HepG2 (cell line): ENCODE results near the gene PROP1. TPM values are rescaled to one million over a fixed set of nuclear protein-coding genes. Genes with fewer than 3 reads are reported as not detected.
"Not testable (repeated sequence)": the region's sequence is repeated elsewhere in the genome, so short reads cannot be mapped to it uniquely, and the experiment has no call there.

Experiments used
- ATAC-seq: fragments of 200-7000 bp; cut with Tn5 transposase; 3 replicates; pipeline ENCODE4 v1.9.1; 2020; ENCODE audit warnings: mild to moderate bottlenecking, moderate library complexity
- BruUV-seq: library from RNA; stranded (reverse); fragments of 400-500 nt; replicated peaks from 2 replicates; lab custom pipeline; 2021; lab: Mats Ljungman, UMichigan
- CTCF ChIA-PET: fragments of 300-600 bp; formaldehyde crosslinking; extraction: SDS; loops from one replicate; lab custom pipeline; 2021; ENCODE audit warnings: low total read pairs, inconsistent platforms, low intra/inter-chr PET ratio; lab: Yijun Ruan, JAX
- POLR2A ChIA-PET: fragments of 350-600 bp; sonication (Branson Sonifier 250); formaldehyde crosslinking; loops from one replicate; lab custom pipeline; 2020; ENCODE audit warnings: antibody characterized with exemption, inconsistent platforms; lab: Yijun Ruan, JAX
- DNase-seq: peaks from one replicate; pipeline ENCODE4 v3.0.0-alpha.2; 2015; ENCODE audit warnings: low spot score
- FAIRE-seq: peaks from 3 replicates; lab custom pipeline; 2011; peaks lifted over from hg19 to GRCh38; lab: Jason Lieb, UNC
- H2AFZ ChIP-seq: one replicate; pipeline ENCODE4 v1.6.1; 2011; ENCODE audit warnings: low read length, inconsistent platforms
- H3K27ac ChIP-seq: fragments of 300-600 bp; 3 replicates; pipeline ENCODE4 v1.8.0; 2011; ENCODE audit warnings: mixed run types, mild to moderate bottlenecking, mixed read lengths, low read length, inconsistent platforms; ENCODE audit not compliant: insufficient read depth; ENCODE audit errors: extremely low read length
- H3K27me3 ChIP-seq, 2 experiments: fragments of 200-600 bp in 1 of 2; 2 replicates in 1 of 2; 3 replicates in 1 of 2; pipeline versions ENCODE4 v1.6.0 to v1.8.0; 2011; ENCODE audit warnings: low read length in 2 of 2, mild to moderate bottlenecking in 2 of 2, moderate library complexity in 2 of 2, inconsistent platforms in 1 of 2; ENCODE audit not compliant: insufficient read depth in 2 of 2, control insufficient read depth in 1 of 2
- H3K36me3 ChIP-seq, 2 experiments: fragments of 200-600 bp in 1 of 2; replicated peaks in 1 of 2; 2 replicates in 1 of 2; 3 replicates in 1 of 2; pipeline versions ENCODE4 v1.5.1 to v1.8.0; 2011; ENCODE audit warnings: low read length in 2 of 2, inconsistent platforms in 1 of 2; ENCODE audit not compliant: insufficient read depth in 2 of 2, control insufficient read depth in 1 of 2
- H3K4me1 ChIP-seq: 2 replicates; pipeline ENCODE4 v1.5.1; 2012; ENCODE audit warnings: low read length, inconsistent platforms; ENCODE audit not compliant: insufficient read depth
- H3K4me2 ChIP-seq: 2 replicates; pipeline ENCODE4 v1.6.0; 2011; ENCODE audit warnings: low read depth, low read length, inconsistent platforms
- H3K4me3 ChIP-seq, 3 experiments: fragments of 200-600 bp in 1 of 3; sonication (generic), shearing (Covaris generic) in 1 of 3; replicated peaks in 1 of 3; 2 replicates each; pipeline ENCODE4 v1.5.1; 2011 to 2016; ENCODE audit warnings: low read length in 3 of 3, inconsistent platforms in 2 of 3, low read depth in 2 of 3, mild to moderate bottlenecking in 2 of 3, control low read depth in 1 of 3, mixed read lengths in 1 of 3; ENCODE audit not compliant: insufficient read depth in 1 of 3
- H3K79me2 ChIP-seq: one replicate; pipeline ENCODE4 v1.6.1; 2011; ENCODE audit warnings: low read length, inconsistent platforms; ENCODE audit not compliant: insufficient read depth
- H3K9ac ChIP-seq: 2 replicates; pipeline ENCODE4 v1.6.0; 2011; ENCODE audit warnings: mild to moderate bottlenecking, low read depth, low read length, inconsistent platforms; ENCODE audit not compliant: insufficient read depth
- H3K9me3 ChIP-seq: 2 replicates; pipeline ENCODE4 v1.5.1; 2012; ENCODE audit warnings: mild to moderate bottlenecking, low read length
- H4K20me1 ChIP-seq: 2 replicates; pipeline ENCODE4 v1.6.0; 2011; ENCODE audit warnings: inconsistent platforms, mild to moderate bottlenecking, low read length, moderate library complexity; ENCODE audit not compliant: insufficient read depth
- ARNTL ChIP-seq: sonication (generic); formaldehyde crosslinking; IDR thresholded peaks from 2 replicates; pipeline ENCODE4 v1.4.0; 2020; ENCODE audit warnings: mild to moderate bottlenecking, missing genetic modification reagents
- HMG20A ChIP-seq: IDR thresholded peaks from 2 replicates; pipeline ENCODE4 v1.6.1; 2016; ENCODE audit warnings: borderline replicate concordance
- KMT2A ChIP-seq: sonication (generic); formaldehyde crosslinking; IDR thresholded peaks from 2 replicates; pipeline ENCODE4 v1.4.0; 2020; ENCODE audit warnings: missing genetic modification reagents
- NFE2 ChIP-seq: sonication (generic); formaldehyde crosslinking; IDR thresholded peaks from 2 replicates; pipeline ENCODE4 v1.4.0; 2020; ENCODE audit warnings: missing genetic modification reagents
- SALL2 ChIP-seq: sonication (generic); formaldehyde crosslinking; IDR thresholded peaks from 2 replicates; pipeline ENCODE4 v1.8.1; 2023; ENCODE audit warnings: mild to moderate bottlenecking, missing genetic modification reagents, inconsistent platforms
- SRSF9 ChIP-seq: fragments of 200-400 bp; formaldehyde crosslinking; IDR thresholded peaks from 2 replicates; pipeline ENCODE4 v1.6.1; 2018; ENCODE audit warnings: borderline replicate concordance, mild to moderate bottlenecking, low read depth, low read length; ENCODE audit not compliant: insufficient read depth, poor library complexity, severe bottlenecking
- TP53 ChIP-seq: sonication (generic); formaldehyde crosslinking; conservative IDR thresholded peaks from 2 replicates; pipeline ENCODE4 v1.4.0; 2020; ENCODE audit warnings: missing genetic modification reagents
- TRIM24 ChIP-seq: sonication (generic); formaldehyde crosslinking; IDR thresholded peaks from 2 replicates; pipeline ENCODE4 v1.8.0; 2022; ENCODE audit warnings: mild to moderate bottlenecking, missing genetic modification reagents
- ZNF446 ChIP-seq: sonication (generic); formaldehyde crosslinking; IDR thresholded peaks from 2 replicates; pipeline ENCODE4 v1.5.0; 2020; ENCODE audit warnings: mild to moderate bottlenecking, missing genetic modification reagents
- ZNF746 ChIP-seq: sonication (generic); formaldehyde crosslinking; IDR thresholded peaks from 2 replicates; pipeline ENCODE4 v1.8.0; 2022; ENCODE audit warnings: mild to moderate bottlenecking, missing genetic modification reagents
- WGBS: methylation state at CpG from one replicate; pipeline ENCODE4 v1.1.6; 2017; ENCODE audit warnings: low lambda C conversion rate; 5-methylcytosine and 5-hydroxymethylcytosine counted together
- in situ Hi-C: cut with HindIII; loops from 2 replicates; pipeline ENCODE4 v1.10.0; 2017; ENCODE audit warnings: low pct_unique_long_range_greater_than_20kb; ENCODE audit not compliant: extremely low pct_ligation_motif_present
- intact Hi-C: fragments of 100-400 bp; cut with micrococcal nuclease; formaldehyde crosslinking; loops from one replicate; pipeline ENCODE4 v1.10.0; 2022; ENCODE audit not compliant: unreplicated experiment
- polyA plus RNA-seq, 8 experiments: library from polyadenylated mRNA; depleted of rRNA in 3 of 8; stranded (reverse) in 7 of 8; unstranded in 1 of 8; fragments of >200 nt; fragmentation: Illumina TruSeq in 4 of 8; extraction: Trizol in 4 of 8; gene quantifications; 2 replicates each; pipeline versions ENCODE4 v1.2.1 to v1.2.3, GENCODE V29; 2011 to 2016; ENCODE audit warnings: low read depth in 4 of 8, missing spikeins in 1 of 8, mixed read lengths in 1 of 8; ENCODE audit not compliant: insufficient read depth in 1 of 8
- total RNA-seq, 5 experiments: library from RNA; depleted of rRNA; stranded (reverse); fragments of >200 nt; fragmentation: Illumina TruSeq; extraction: Trizol; gene quantifications; 2 replicates each; pipeline ENCODE4 v1.2.3, GENCODE V29; 2016; ENCODE audit warnings: low read depth in 1 of 5
- TF ChIP-seq, protein P1 (sequence below): sonication (generic); formaldehyde crosslinking; IDR thresholded peaks from 2 replicates; pipeline ENCODE4 v1.4.0; 2020; ENCODE audit warnings: low read depth, mild to moderate bottlenecking, missing genetic modification reagents
- TF ChIP-seq, protein P2 (sequence below): sonication (generic); formaldehyde crosslinking; IDR thresholded peaks from 2 replicates; pipeline ENCODE4 v1.9.0; 2021; ENCODE audit warnings: missing genetic modification reagents, mild to moderate bottlenecking, borderline replicate concordance
- TF ChIP-seq, protein P3 (sequence below): sonication (generic); formaldehyde crosslinking; IDR thresholded peaks from 2 replicates; pipeline ENCODE4 v1.8.0; 2022; ENCODE audit warnings: low read depth, missing genetic modification reagents

PROP1 gene
- total and polyA plus RNA-seq, 2 of the 13 experiments (the other 11 are each of a cell fraction or from before 2014, with no cell fraction given), result not detected

- Histone ChIP-seq H3K27me3 (peaks cover 0 to 5% of the 10 kb centered on the region in 2 experiments; a peak in 1 of 5 replicates), H3K9me3 (no peaks in the 10 kb centered on the region), H3K4me3 (no peak overlapping the region), H3K79me2 (no peaks in the 10 kb centered on the region), H3K36me3 (no peaks in the 10 kb centered on the region; a peak in 1 of 5 replicates), H3K9ac (no peak overlapping the region), H2AFZ (no peak overlapping the region), H3K4me1 (no peaks in the 10 kb centered on the region), H3K4me2 (no peak overlapping the region), H3K27ac (no peak overlapping the region), H4K20me1 (no peaks in the 10 kb centered on the region)
- TF ChIP-seq, protein P1, sequence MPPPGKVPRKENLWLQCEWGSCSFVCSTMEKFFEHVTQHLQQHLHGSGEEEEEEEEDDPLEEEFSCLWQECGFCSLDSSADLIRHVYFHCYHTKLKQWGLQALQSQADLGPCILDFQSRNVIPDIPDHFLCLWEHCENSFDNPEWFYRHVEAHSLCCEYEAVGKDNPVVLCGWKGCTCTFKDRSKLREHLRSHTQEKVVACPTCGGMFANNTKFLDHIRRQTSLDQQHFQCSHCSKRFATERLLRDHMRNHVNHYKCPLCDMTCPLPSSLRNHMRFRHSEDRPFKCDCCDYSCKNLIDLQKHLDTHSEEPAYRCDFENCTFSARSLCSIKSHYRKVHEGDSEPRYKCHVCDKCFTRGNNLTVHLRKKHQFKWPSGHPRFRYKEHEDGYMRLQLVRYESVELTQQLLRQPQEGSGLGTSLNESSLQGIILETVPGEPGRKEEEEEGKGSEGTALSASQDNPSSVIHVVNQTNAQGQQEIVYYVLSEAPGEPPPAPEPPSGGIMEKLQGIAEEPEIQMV (CRISPR knock-in tag), result no peak
- TF ChIP-seq ZNF446 (CRISPR knock-in tag) (no peak), SRSF9 (no peak), NFE2 (CRISPR knock-in tag) (no peak), TRIM24 (CRISPR knock-in tag) (no peak), SALL2 (no peak), ARNTL (no peak), HMG20A (no peak), ZNF746 (no peak), KMT2A (CRISPR knock-in tag) (no peak), TP53 (no peak)
- TF ChIP-seq, protein P2, sequence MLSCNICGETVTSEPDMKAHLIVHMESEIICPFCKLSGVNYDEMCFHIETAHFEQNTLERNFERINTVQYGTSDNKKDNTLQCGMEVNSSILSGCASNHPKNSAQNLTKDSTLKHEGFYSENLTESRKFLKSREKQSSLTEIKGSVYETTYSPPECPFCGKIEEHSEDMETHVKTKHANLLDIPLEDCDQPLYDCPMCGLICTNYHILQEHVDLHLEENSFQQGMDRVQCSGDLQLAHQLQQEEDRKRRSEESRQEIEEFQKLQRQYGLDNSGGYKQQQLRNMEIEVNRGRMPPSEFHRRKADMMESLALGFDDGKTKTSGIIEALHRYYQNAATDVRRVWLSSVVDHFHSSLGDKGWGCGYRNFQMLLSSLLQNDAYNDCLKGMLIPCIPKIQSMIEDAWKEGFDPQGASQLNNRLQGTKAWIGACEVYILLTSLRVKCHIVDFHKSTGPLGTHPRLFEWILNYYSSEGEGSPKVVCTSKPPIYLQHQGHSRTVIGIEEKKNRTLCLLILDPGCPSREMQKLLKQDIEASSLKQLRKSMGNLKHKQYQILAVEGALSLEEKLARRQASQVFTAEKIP, result no peak
- TF ChIP-seq, protein P3, sequence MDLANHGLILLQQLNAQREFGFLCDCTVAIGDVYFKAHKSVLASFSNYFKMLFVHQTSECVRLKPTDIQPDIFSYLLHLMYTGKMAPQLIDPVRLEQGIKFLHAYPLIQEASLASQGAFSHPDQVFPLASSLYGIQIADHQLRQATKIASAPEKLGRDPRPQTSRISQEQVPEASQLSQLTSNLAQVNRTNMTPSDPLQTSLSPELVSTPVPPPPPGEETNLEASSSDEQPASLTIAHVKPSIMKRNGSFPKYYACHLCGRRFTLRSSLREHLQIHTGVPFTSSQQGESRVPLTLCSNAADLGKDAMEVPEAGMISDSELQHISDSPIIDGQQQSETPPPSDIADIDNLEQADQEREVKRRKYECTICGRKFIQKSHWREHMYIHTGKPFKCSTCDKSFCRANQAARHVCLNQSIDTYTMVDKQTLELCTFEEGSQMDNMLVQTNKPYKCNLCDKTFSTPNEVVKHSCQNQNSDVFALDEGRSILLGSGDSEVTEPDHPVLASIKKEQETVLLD (CRISPR knock-in tag), result no peak
- in situ Hi-C loops, result no loop called here
- no peak for ATAC-seq
- POLR2A ChIA-PET, result no interaction called here
- DNase-seq, result no peak
- BruUV-seq, result no TSS peak
- WGBS, result 38% methylated on average over 4 of the region's 4 CpGs
- intact Hi-C loops, result no loop called here
- CTCF ChIA-PET, result no interaction called here
- FAIRE-seq, result no peak
These were observed 23.4 kb downstream of the PROP1 start for GRCh38 chr5:177972613-177973012.

DNA sequence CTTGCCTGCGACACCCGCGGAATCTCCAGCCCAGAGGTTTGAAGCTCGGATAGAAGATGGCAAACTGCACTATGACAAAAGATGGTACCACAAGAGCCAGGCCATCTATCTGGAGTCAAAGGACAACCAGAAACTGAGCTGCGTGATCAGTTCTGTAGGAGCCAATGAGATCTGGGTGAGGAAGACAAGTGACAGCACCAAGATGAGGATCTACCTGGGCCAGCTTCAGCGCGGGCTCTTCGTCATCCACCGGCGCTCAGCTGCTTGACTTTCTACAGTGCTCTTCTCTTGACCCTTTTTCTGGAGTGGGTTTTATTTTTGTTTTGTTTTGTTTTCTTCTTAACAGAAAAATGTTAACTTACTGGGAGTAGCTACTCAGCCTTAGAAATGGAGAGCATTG lies 24.0 kb downstream of the PROP1 start:
- in situ Hi-C loops, FAIRE-seq, H3K4me2 ChIP-seq, H3K4me1 ChIP-seq, BruUV-seq, POLR2A ChIA-PET, H3K27me3 ChIP-seq, H3K27ac ChIP-seq, H4K20me1 ChIP-seq, H3K79me2 ChIP-seq, H3K9me3 ChIP-seq, H3K9ac ChIP-seq, H2AFZ ChIP-seq, DNase-seq, CTCF ChIA-PET, H3K4me3 ChIP-seq, ATAC-seq, H3K36me3 ChIP-seq, intact Hi-C loops: not testable (repeated sequence)
- 84% methylated on average over 10 of the region's 10 CpGs for WGBS
